ENCODE data around the gene CRYBG3. TPM values are rescaled to one million over a fixed set of nuclear protein-coding genes. Genes with fewer than 3 reads are reported as not detected.

Gene CRYBG3
- total RNA-seq, 1 donor from 2014 or later = 18.5 TPM

DNA sequence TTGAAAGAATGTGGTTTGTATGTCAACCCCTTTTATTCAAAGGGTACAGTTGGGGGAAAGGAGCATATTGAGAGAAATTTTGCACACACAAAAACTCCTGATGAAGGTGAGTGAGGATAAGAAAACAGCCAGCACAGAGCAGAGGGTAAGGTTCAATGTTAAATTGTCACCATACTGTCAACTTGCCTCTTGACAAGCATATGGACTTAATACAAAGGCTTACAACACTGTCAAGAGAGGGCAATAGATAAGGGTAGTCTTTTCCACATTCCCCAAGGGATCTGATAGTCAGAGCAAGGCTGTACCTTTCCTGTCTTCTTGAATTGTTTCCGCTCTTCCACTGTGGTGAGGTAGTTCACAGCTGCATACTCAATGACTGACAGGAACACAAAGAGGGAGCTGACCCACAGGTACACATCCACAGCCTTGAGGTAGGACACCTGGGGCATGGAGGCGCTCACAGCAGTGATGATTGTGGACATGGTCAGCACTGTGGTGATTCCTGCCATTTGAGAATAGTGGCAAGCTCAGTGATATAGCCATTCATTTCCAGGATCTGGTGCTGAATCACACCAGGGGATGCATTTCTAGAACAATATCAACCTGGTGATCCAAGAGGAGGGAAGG lies 170.8 kb downstream of the CRYBG3 start:
- H3K36me3 Mint-ChIP-seq (ENCODE audit: low read depth, unreplicated experiment) = no peaks in the 10 kb centered on the region
- TF ChIP-seq, protein P1, sequence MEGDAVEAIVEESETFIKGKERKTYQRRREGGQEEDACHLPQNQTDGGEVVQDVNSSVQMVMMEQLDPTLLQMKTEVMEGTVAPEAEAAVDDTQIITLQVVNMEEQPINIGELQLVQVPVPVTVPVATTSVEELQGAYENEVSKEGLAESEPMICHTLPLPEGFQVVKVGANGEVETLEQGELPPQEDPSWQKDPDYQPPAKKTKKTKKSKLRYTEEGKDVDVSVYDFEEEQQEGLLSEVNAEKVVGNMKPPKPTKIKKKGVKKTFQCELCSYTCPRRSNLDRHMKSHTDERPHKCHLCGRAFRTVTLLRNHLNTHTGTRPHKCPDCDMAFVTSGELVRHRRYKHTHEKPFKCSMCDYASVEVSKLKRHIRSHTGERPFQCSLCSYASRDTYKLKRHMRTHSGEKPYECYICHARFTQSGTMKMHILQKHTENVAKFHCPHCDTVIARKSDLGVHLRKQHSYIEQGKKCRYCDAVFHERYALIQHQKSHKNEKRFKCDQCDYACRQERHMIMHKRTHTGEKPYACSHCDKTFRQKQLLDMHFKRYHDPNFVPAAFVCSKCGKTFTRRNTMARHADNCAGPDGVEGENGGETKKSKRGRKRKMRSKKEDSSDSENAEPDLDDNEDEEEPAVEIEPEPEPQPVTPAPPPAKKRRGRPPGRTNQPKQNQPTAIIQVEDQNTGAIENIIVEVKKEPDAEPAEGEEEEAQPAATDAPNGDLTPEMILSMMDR (IDR thresholded peaks at IDR 0.05; ENCODE audit: unreplicated experiment) = no peak
- H3K9me3 Mint-ChIP-seq (ENCODE audit: unreplicated experiment) = no peaks in the 10 kb centered on the region
- H3K27ac Mint-ChIP-seq (ENCODE audit: unreplicated experiment) = no peak overlapping the region
- peaks cover 27% of the 10 kb centered on the region for H3K4me1 Mint-ChIP-seq (ENCODE audit: unreplicated experiment)
- no peak overlapping the region for H3K4me3 Mint-ChIP-seq (ENCODE audit: unreplicated experiment)
- H3K27me3 Mint-ChIP-seq (ENCODE audit: unreplicated experiment) = no peaks in the 10 kb centered on the region
- no peak for DNase-seq (ENCODE audit: low spot score)

DNA sequence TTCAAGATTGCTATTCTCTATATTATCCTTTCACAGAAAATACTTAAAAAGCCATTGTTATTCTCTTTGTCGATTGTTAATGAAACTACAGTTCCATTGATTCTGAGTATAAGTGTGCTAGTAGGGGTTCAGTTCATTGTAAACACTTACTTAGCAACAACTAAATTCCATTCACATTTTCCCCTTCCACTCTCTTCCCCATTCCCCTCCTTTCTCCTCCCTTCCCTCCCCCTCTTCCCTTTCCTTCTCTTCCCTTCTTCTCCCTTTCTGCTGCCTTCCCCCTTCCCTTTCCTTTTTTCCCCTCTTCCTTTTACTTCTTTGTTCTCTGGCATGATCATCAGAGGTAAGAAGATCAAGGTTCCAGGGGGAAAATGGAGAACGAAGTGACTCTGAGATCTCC lies 171.7 kb downstream of the CRYBG3 start:
- Mint-ChIP-seq H3K27me3 (ENCODE audit: unreplicated experiment) (no peaks in the 10 kb centered on the region), H3K4me1 (ENCODE audit: unreplicated experiment) (peaks cover 27% of the 10 kb centered on the region), H3K27ac (ENCODE audit: unreplicated experiment) (no peak overlapping the region), H3K4me3 (ENCODE audit: unreplicated experiment) (no peak overlapping the region), H3K36me3 (ENCODE audit: low read depth, unreplicated experiment) (no peaks in the 10 kb centered on the region), H3K9me3 (ENCODE audit: unreplicated experiment) (no peaks in the 10 kb centered on the region)
- DNase-seq (ENCODE audit: low spot score) = no peak
- TF ChIP-seq, protein P1 (IDR thresholded peaks at IDR 0.05; ENCODE audit: unreplicated experiment) = no peak

DNA sequence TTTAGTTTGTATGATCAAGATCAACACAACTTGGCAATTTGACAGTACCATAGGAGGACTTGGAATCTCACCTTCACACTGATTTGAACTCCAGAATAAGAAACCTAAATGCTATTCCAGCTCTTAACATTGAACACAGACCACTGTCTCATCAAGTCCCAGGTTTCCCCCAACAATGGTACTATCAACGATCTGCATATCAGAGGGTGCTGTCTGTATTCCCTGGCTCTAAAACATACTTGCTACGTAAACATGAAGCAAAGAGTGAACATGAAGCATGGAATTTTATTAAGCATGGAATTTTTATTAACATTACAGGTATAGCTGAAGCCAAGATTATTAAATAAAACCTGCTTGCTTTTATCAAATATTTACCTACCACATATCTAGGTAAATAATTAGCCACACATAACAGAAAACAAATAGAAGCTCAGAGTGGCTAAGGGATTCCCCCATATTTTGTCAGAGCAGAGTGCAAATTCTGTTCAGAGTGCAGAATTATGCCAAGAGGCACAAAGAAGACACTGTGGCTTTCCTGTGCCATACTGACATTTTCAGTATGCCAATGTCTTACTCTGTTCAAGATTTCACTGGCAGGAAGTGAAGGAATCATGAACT lies 172.6 kb downstream of the CRYBG3 start:
- H3K4me1 Mint-ChIP-seq (ENCODE audit: unreplicated experiment) = peaks cover 27% of the 10 kb centered on the region
- H3K36me3 Mint-ChIP-seq (ENCODE audit: low read depth, unreplicated experiment) = no peaks in the 10 kb centered on the region
- no peak overlapping the region for H3K4me3 Mint-ChIP-seq (ENCODE audit: unreplicated experiment)

More for the DNA sequence above, 172.6 kb downstream of the CRYBG3 start:
- DNase-seq (ENCODE audit: low spot score) = no peak
- Mint-ChIP-seq H3K9me3 (ENCODE audit: unreplicated experiment) (no peaks in the 10 kb centered on the region), H3K27ac (ENCODE audit: unreplicated experiment) (no peak overlapping the region), H3K27me3 (ENCODE audit: unreplicated experiment) (no peaks in the 10 kb centered on the region)
- TF ChIP-seq, protein P1 (IDR thresholded peaks at IDR 0.05; ENCODE audit: unreplicated experiment) = no peak

Other genes with a start within 250 kb of the CRYBG3 start
- 8.5 TPM for gene ARL6, start 57.3 kb upstream of the CRYBG3 start, total RNA-seq (ENCODE audit: unreplicated experiment)
- 13.4 TPM for gene RIOX2, start 150.4 kb downstream of the CRYBG3 start, total RNA-seq (ENCODE audit: unreplicated experiment)
- not detected for gene GABRR3, start 213.3 kb downstream of the CRYBG3 start, total RNA-seq (ENCODE audit: unreplicated experiment)